ENCODE data around the gene RTEL1.

Gene RTEL1

GRCh38 chr20:63740070-63740626, 82.0 kb downstream of the RTEL1 start:
- Histone ChIP-seq H3K27ac (peak overlapping the region in 10 of 11 experiments; percentile 57 to 85 (median 80); a peak in 20 of 22 replicates), H3K4me3 (peak overlapping the region; percentile 67 to 85 (median 74)), H3K4me2 (peak overlapping the region; percentile 93 to 100 (median 98)), H3K4me1 (peaks cover 49 to 67% (median 59%) of the 10 kb centered on the region in 10 experiments), H4K20me1 (peaks cover 33 to 65% (median 44%) of the 10 kb centered on the region in 11 experiments), H3K27me3 (peaks cover 0 to 27% (median 0%) of the 10 kb centered on the region in 11 experiments; a peak in 7 of 22 replicates), H3K9me3 (replicated peaks in 1 of 11) (no peaks in the 10 kb centered on the region), H3K9ac (peak overlapping the region; percentile 71 to 90 (median 81)), H3K36me3 (peaks cover 15 to 34% (median 23%) of the 10 kb centered on the region in 11 experiments)
- TF ChIP-seq Cebpa-rat (IDR thresholded peaks at IDR 0.05), result no peak

- Histone ChIP-seq H3K27me3 (peaks cover 0 to 27% (median 0%) of the 10 kb centered on the region in 11 experiments; a peak in 7 of 22 replicates), H3K4me1 (peaks cover 43 to 60% (median 53%) of the 10 kb centered on the region in 10 experiments), H3K9ac (peak overlapping the region; percentile 71 to 90 (median 81)), H3K27ac (peak overlapping the region in 9 of 11 experiments; percentile 61 to 85 (median 80); a peak in 19 of 22 replicates), H3K4me3 (peak overlapping the region; percentile 67 to 85 (median 74)), H3K36me3 (peaks cover 9 to 28% (median 19%) of the 10 kb centered on the region in 11 experiments; a peak in 19 of 22 replicates), H3K9me3 (replicated peaks in 1 of 11) (no peaks in the 10 kb centered on the region), H3K4me2 (peak overlapping the region; percentile 93 to 100 (median 98)), H4K20me1 (peaks cover 26 to 64% (median 37%) of the 10 kb centered on the region in 11 experiments)
- TF ChIP-seq Cebpa-rat (IDR thresholded peaks at IDR 0.05), result peak; percentile 22 to 89 (median 67); a peak in 16 of 22 replicates
Measured at GRCh38 chr20:63740627-63741353, 82.7 kb downstream of the RTEL1 start.

GRCh38 chr20:63741354-63741675, 83.2 kb downstream of the RTEL1 start:
- Histone ChIP-seq H3K27me3 (peaks cover 0 to 23% (median 0%) of the 10 kb centered on the region in 11 experiments; a peak in 7 of 22 replicates), H3K36me3 (peaks cover 6 to 26% (median 19%) of the 10 kb centered on the region in 11 experiments; a peak in 18 of 22 replicates), H4K20me1 (peaks cover 21 to 59% (median 32%) of the 10 kb centered on the region in 11 experiments), H3K4me3 (peak overlapping the region in 8 of 10 experiments; percentile 67 to 85 (median 74); a peak in 16 of 20 replicates), H3K4me2 (peak overlapping the region; percentile 93 to 100 (median 98)), H3K27ac (peak overlapping the region in 8 of 11 experiments; percentile 73 to 85 (median 80); a peak in 16 of 22 replicates), H3K9me3 (replicated peaks in 1 of 11) (no peaks in the 10 kb centered on the region), H3K4me1 (peaks cover 37 to 58% (median 49%) of the 10 kb centered on the region in 10 experiments), H3K9ac (peak overlapping the region in 8 of 11 experiments; percentile 75 to 90 (median 82); a peak in 17 of 22 replicates)
- TF ChIP-seq Cebpa-rat (IDR thresholded peaks at IDR 0.05), result no peak

GRCh38 chr20:63741676-63742380, 83.7 kb downstream of the RTEL1 start:
- Histone ChIP-seq H3K27me3 (peaks cover 0 to 18% (median 0%) of the 10 kb centered on the region in 11 experiments; a peak in 7 of 22 replicates), H3K9ac (peak overlapping the region in 8 of 11 experiments; percentile 75 to 90 (median 82); a peak in 14 of 22 replicates), H3K9me3 (replicated peaks in 1 of 11) (no peaks in the 10 kb centered on the region), H3K4me1 (peaks cover 32 to 58% (median 47%) of the 10 kb centered on the region in 10 experiments), H4K20me1 (peaks cover 16 to 54% (median 30%) of the 10 kb centered on the region in 11 experiments), H3K4me2 (peak overlapping the region; percentile 93 to 100 (median 98); a peak in 20 of 22 replicates), H3K4me3 (peak overlapping the region in 5 of 10 experiments; percentile 67 to 85 (median 74); a peak in 9 of 20 replicates), H3K27ac (peak overlapping the region in 8 of 11 experiments; percentile 73 to 85 (median 80); a peak in 15 of 22 replicates), H3K36me3 (peaks cover 6 to 26% (median 19%) of the 10 kb centered on the region in 11 experiments; a peak in 18 of 22 replicates)
- no peak for TF ChIP-seq Cebpa-rat (IDR thresholded peaks at IDR 0.05)

GRCh38 chr20:63742381-63743024, 84.4 kb downstream of the RTEL1 start:
- peak overlapping the region in 3 of 11 experiments; percentile 35 to 86 (median 83); a peak in 2 of 22 replicates for H3K9ac ChIP-seq
- 0 out of 22 replicates have a peak overlapping the region, but pooled peaks of 1 of the 11 experiments have one; percentile 99 for H3K4me2 ChIP-seq
- peaks cover 0 to 11% (median 0%) of the 10 kb centered on the region in 11 experiments; a peak in 6 of 22 replicates for H3K27me3 ChIP-seq
- H3K4me1 ChIP-seq, result peaks cover 26 to 56% (median 45%) of the 10 kb centered on the region in 10 experiments
- H4K20me1 ChIP-seq, result peaks cover 9 to 47% (median 23%) of the 10 kb centered on the region in 11 experiments; a peak in 21 of 22 replicates
- peaks cover 6 to 26% (median 19%) of the 10 kb centered on the region in 11 experiments; a peak in 18 of 22 replicates for H3K36me3 ChIP-seq
- no peak overlapping the region for H3K27ac ChIP-seq
- no peaks in the 10 kb centered on the region for H3K9me3 ChIP-seq (replicated peaks in 1 of 11)
- no peak for TF ChIP-seq Cebpa-rat (IDR thresholded peaks at IDR 0.05)
- H3K4me3 ChIP-seq, result no peak overlapping the region

GRCh38 chr20:63743210-63743970, 85.3 kb downstream of the RTEL1 start:
- H3K4me1 ChIP-seq, result peaks cover 20 to 56% (median 45%) of the 10 kb centered on the region in 10 experiments
- H3K9ac ChIP-seq, result 0 out of 22 replicates have a peak overlapping the region, but pooled peaks of 2 of the 11 experiments have one; percentile 3 to 37
- TF ChIP-seq Cebpa-rat (IDR thresholded peaks at IDR 0.05), result no peak
- H3K9me3 ChIP-seq (replicated peaks in 1 of 11), result no peaks in the 10 kb centered on the region
- H3K36me3 ChIP-seq, result peaks cover 6 to 26% (median 19%) of the 10 kb centered on the region in 11 experiments; a peak in 18 of 22 replicates
- peaks cover 0 to 4% (median 0%) of the 10 kb centered on the region in 11 experiments; a peak in 3 of 22 replicates for H3K27me3 ChIP-seq
- H3K4me2 ChIP-seq, result no peak overlapping the region
- no peak overlapping the region for H3K4me3 ChIP-seq
- peaks cover 4 to 40% (median 18%) of the 10 kb centered on the region in 11 experiments; a peak in 20 of 22 replicates for H4K20me1 ChIP-seq
- H3K27ac ChIP-seq, result no peak overlapping the region; a peak in 1 of 22 replicates

- Histone ChIP-seq H3K4me2 (no peak overlapping the region), H3K4me3 (no peak overlapping the region), H3K9me3 (replicated peaks in 1 of 11) (no peaks in the 10 kb centered on the region), H3K4me1 (peaks cover 13 to 56% (median 44%) of the 10 kb centered on the region in 10 experiments), H4K20me1 (peaks cover 0 to 33% (median 11%) of the 10 kb centered on the region in 11 experiments; a peak in 16 of 22 replicates), H3K36me3 (peaks cover 6 to 26% (median 19%) of the 10 kb centered on the region in 11 experiments; a peak in 18 of 22 replicates), H3K27me3 (no peaks in the 10 kb centered on the region), H3K9ac (no peak overlapping the region), H3K27ac (no peak overlapping the region)
- no peak for TF ChIP-seq Cebpa-rat (IDR thresholded peaks at IDR 0.05)
Measured at GRCh38 chr20:63744158-63744557, 86.0 kb downstream of the RTEL1 start.

Data from BLaER1 treated with 17β-estradiol and CSF1 and Interleukin-3, amounts not matched to agents 10 nM and 100 nM (cell line).